Activated CD4-positive, alpha-beta T cell treated with anti-CD3 and anti-CD28 coated beads, Interleukin-2, amount 50 U/mL, for 1 hour (primary cell): ENCODE results near the gene RNF8.
"Not testable (repeated sequence)": the region's sequence is repeated elsewhere in the genome, so short reads cannot be mapped to it uniquely, and the experiment has no call there.

ENCODE experiments used
- DNase-seq: peaks from one replicate; pipeline ENCODE4 v3.0.0-alpha.2; 2020

RNF8 gene

GRCh38 chr6:37401658-37402057 lies 47.9 kb downstream of the RNF8 start:
- DNase-seq = not testable (repeated sequence)

GRCh38 chr6:37406726-37407341 lies 53.1 kb downstream of the RNF8 start:
- no peak for DNase-seq

GRCh38 chr6:37407948-37408347 lies 54.2 kb downstream of the RNF8 start:
- no peak for DNase-seq

- no peak for DNase-seq
Observed at GRCh38 chr6:37409501-37409900, 55.7 kb downstream of the RNF8 start.

GRCh38 chr6:37417393-37417792 lies 63.6 kb downstream of the RNF8 start:
- DNase-seq = no peak

GRCh38 chr6:37418722-37419121 lies 64.9 kb downstream of the RNF8 start:
- DNase-seq = no peak

GRCh38 chr6:37426058-37426944 lies 72.5 kb downstream of the RNF8 start:
- no peak for DNase-seq

GRCh38 chr6:37426945-37427510 lies 73.2 kb downstream of the RNF8 start:
- DNase-seq = no peak

GRCh38 chr6:37429352-37429750 lies 75.6 kb downstream of the RNF8 start:
- no peak for DNase-seq

GRCh38 chr6:37432590-37432915 lies 78.8 kb downstream of the RNF8 start:
- no peak for DNase-seq

GRCh38 chr6:37432916-37433656 lies 79.3 kb downstream of the RNF8 start, which contains the start of gene CMTR1:
CMTR1 (plus strand) TSS chr6:37433221; CDS start chr6:37435630, 2,409 bp downstream.
- DNase-seq = peak; percentile 97

GRCh38 chr6:37433657-37434271 lies 80.0 kb downstream of the RNF8 start:
- DNase-seq = peak; percentile 2

GRCh38 chr6:37435373-37435772 lies 81.6 kb downstream of the RNF8 start:
- no peak for DNase-seq

- DNase-seq = no peak
Observed at GRCh38 chr6:37435816-37436215, 82.0 kb downstream of the RNF8 start.

- DNase-seq = no peak
Observed at GRCh38 chr6:37438930-37439329, 85.1 kb downstream of the RNF8 start.

- DNase-seq = no peak
Observed at GRCh38 chr6:37441651-37442050, 87.9 kb downstream of the RNF8 start.

GRCh38 chr6:37442416-37443215 lies 88.8 kb downstream of the RNF8 start:
- no peak for DNase-seq

GRCh38 chr6:37443216-37443542 lies 89.4 kb downstream of the RNF8 start:
- DNase-seq = not testable (repeated sequence)
